ENCODE data around the gene CDKAL1.
"Not testable (repeated sequence)": the region's sequence is repeated elsewhere in the genome, so short reads cannot be mapped to it uniquely, and the experiment has no call there.

CDKAL1 gene

GRCh38 chr6:20706238-20706938 is 172.1 kb downstream of the CDKAL1 start:
- no peak for DNase-seq (ENCODE audit: low read depth in 2 of 2, low spot score in 1 of 2)

- no peak for DNase-seq (ENCODE audit: low read depth in 2 of 2, low spot score in 1 of 2)
Observed at GRCh38 chr6:20706939-20707485, 172.8 kb downstream of the CDKAL1 start.

- no peak for DNase-seq (ENCODE audit: low read depth in 2 of 2, low spot score in 1 of 2)
Observed at GRCh38 chr6:20707870-20708269, 173.6 kb downstream of the CDKAL1 start.

DNA sequence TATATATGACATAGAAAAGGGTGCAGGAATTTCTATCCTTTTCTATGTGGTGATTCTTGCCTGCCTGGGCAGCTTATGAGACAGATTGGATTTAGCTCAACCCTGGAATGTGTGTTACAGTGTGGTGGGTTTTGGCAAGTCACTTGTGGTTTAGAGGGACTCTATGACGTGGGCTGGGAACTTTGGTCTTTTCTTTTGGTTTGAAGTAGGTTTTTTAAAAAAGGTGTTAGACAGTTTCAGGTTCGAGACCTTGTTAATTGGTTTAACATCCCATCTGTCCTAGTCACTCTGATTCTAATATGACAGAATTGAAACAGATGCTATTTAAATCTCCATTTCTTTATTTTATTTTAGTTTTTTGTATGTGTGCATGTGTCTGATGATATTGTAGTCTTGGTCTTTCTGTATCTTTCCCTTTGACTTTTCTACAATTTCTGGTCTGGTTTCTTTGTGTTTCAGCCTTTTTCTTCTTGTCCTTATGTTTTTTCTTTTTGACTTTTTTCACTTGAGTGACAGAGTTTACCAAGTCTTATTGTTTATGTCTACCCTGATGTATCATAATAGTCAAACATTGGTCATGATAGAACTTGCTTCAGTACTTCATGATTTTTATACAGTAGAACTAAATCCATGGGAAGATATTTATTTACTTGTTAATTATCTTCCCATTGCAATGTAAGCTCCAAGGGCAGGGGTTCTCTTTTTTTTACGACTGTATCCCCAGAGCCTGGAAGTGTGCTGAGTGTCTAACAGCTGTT is 174.3 kb downstream of the CDKAL1 start:
- no peak for DNase-seq (ENCODE audit: low read depth in 2 of 2, low spot score in 1 of 2)

DNA sequence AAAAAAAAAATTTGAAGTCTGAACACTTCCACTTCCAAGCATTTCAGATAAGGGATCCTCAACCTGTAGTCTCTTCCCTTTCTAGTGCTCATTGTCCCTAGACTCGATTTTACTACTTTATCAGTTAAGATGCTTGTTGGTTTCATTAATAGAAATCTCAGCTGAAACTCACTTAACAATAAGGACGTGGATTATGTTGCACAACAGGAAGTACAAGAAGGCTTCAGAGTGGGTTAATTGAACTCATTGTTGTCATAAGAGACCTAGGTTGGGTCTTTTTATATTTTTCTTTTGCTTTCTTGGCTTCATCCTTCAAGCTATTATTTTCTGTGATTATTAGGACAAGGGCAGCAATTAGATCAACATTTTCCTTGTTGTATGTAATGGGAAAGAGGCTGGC is 175.2 kb downstream of the CDKAL1 start:
- no peak for DNase-seq (ENCODE audit: low read depth in 2 of 2, low spot score in 1 of 2)

GRCh38 chr6:20710341-20710740 is 176.1 kb downstream of the CDKAL1 start:
- DNase-seq (ENCODE audit: low read depth in 2 of 2, low spot score in 1 of 2) = no peak

DNA sequence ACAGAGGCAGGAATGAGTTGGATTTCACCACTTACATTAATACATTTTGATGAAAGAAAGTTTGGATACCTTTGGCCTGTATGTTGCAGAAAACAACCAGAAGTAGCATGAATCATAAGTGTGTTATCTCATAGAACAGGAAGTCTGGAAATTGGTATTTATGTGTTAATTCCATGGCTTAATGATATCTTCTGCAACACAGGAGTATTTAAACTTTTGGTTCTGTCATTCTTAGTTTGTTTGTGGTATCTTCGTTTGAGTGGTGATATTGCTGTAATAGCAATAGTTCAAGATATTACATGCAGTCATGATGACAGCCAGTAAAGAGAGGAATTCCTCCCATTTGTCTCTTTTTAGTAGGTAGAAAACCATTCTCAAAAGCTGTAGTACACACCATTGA is 177.3 kb downstream of the CDKAL1 start:
- no peak for DNase-seq (ENCODE audit: low read depth in 2 of 2, low spot score in 1 of 2)

GRCh38 chr6:20712011-20712410 is 177.8 kb downstream of the CDKAL1 start:
- DNase-seq (ENCODE audit: low read depth in 2 of 2, low spot score in 1 of 2) = no peak

GRCh38 chr6:20715135-20715806 is 181.0 kb downstream of the CDKAL1 start:
- DNase-seq (ENCODE audit: low read depth in 2 of 2, low spot score in 1 of 2) = no peak

DNA sequence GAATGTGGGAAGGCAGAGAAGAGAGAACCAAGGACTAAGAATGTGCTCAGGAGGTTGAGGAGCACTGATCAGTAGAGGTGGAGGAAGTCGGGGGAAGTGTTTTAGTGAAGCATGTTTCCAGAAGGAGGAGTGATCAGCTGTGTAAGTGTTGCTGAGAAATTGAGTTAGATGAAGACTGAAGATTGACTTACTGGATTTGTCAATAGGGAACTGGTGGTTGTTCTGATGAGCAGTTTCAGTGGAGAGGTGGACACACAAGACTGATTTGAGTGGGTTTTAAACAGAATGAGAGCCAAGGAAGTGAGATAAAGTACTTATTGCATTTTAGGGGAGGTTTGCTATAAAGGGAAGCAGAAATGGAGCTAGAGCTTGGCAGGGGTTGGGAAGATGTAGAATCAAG is 182.6 kb downstream of the CDKAL1 start:
- no peak for DNase-seq (ENCODE audit: low read depth in 2 of 2, low spot score in 1 of 2)

- no peak for DNase-seq (ENCODE audit: low read depth in 2 of 2, low spot score in 1 of 2)
Observed at GRCh38 chr6:20717743-20718142, 183.5 kb downstream of the CDKAL1 start.

DNA sequence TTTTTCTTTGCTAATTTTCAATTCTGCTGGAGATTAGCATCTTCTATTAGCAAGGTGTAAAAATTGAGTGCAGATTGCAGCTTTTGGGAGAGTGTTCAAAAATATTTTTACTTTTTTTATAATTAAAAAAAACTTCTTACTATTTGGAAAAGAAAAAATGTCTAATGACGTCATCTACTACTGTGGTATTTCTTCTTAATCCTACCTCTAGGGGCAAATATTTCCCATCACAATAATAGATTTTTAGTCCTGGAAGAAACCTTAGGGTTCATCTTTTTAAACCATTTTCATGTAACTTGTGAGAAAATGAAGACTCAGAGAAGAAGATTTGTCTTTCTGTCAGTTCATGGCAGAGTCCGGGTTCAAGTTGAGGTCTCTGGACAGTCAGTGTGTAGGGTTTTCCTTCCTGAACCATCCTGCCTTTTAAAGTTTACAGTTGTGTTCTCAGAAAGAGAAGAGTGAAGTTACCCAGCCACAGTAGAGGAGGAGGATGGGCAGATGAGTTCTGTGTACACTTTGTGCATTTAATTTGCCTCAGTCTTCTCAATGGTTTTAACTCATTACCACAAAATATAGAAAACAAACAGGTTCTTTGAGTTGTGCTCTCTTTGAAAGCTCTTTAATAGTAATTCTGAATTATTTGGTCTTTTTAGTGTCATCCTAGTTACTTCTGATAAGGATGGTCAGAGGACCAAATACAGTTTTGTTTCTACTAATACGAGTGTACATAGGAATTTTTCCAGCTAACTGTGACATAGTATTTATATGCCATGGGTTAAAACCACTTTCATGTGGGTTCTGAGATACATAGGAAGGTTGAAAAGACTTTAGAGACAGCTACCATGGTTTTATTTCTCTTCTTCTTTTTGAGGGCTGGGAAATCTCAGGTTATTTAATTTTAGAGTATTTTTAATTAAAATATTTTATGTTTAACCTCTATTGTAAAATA is 184.7 kb downstream of the CDKAL1 start:
- no peak for DNase-seq (ENCODE audit: low read depth in 2 of 2, low spot score in 1 of 2)

DNA sequence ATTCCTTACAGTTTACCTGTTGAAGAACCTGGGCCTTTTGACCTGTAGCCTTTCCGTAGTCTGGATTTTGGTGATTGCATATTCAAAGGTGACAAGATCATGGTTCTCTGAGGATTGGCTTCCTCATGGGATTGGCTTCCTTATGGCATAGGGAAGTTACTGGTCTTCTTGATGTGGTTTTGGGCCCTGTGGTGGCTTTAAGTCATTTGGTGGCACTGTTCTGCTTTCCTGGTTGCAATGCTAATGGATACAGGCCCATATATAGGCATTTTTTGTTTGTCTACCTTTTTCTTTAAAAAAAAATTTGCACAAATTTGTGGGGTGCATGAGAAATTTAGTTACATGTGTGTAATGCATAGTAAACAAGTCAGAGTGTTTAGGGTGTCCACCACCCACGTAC is 185.7 kb downstream of the CDKAL1 start:
- no peak for DNase-seq (ENCODE audit: low read depth in 2 of 2, low spot score in 1 of 2)

DNA sequence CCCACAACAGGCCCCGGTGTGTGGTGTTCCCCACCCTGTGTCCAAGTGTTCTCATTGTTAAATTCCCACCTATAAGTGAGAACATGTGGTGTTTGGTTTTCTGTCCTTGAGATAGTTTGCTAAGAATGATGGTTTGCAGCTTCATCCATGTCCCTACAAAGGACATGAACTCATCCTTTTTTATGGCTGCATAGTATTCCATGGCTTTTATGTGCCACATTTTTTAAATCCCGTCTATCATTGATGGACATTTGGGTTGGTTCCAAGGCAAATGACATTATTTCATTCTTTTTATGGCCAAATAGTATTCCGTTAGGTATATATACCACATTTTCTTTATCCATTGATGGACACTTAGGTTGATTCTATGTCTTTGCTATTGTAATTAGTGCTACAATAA is 186.9 kb downstream of the CDKAL1 start:
- DNase-seq (ENCODE audit: low read depth in 2 of 2, low spot score in 1 of 2) = not testable (repeated sequence)

- no peak for DNase-seq (ENCODE audit: low read depth in 2 of 2, low spot score in 1 of 2)
Observed at GRCh38 chr6:20722455-20722854, 188.2 kb downstream of the CDKAL1 start.

GRCh38 chr6:20723236-20723635 is 189.0 kb downstream of the CDKAL1 start:
- DNase-seq (ENCODE audit: low read depth in 2 of 2, low spot score in 1 of 2) = no peak

DNA sequence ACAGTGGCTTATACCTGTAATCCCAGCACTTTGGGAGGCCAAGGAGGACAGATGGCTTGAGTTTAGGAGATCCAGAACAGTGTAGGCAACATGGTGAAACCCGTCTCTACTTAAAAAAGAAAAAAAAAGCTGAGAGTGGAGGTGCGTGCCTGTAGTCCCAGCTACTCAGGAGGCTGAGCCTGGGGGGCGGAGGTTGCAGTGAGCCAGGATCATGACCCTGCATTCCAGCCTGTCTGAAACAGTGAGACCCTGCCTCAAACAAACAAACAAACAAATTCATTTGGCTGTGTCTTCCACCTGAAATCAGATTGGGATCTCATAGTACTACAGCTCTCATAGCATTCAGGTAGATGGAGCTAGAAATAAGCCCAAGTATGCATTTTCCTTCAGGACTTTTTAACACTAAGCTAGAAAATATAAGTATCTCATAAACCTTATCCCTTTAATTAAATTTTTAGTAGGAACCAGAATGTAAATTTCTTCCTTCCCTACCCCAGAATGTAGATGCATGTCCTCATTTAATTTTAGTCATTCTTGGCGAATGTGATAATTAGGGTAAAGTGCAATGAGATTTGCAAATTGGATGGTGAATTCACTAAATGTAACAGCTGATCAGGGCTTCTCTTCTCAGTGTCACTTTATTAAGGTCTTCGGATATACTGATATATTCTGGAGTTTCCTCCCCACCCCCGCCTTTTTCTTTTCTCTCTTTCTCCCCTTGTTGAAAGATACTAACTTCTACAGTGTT is 190.4 kb downstream of the CDKAL1 start:
- DNase-seq (ENCODE audit: low read depth in 2 of 2, low spot score in 1 of 2) = no peak

- not testable (repeated sequence) for DNase-seq (ENCODE audit: low read depth in 2 of 2, low spot score in 1 of 2)
Observed at GRCh38 chr6:20725235-20725634, 191.0 kb downstream of the CDKAL1 start.

GRCh38 chr6:20729086-20729485 is 194.8 kb downstream of the CDKAL1 start:
- DNase-seq (ENCODE audit: low read depth in 2 of 2, low spot score in 1 of 2) = no peak

GRCh38 chr6:20732362-20732761 is 198.1 kb downstream of the CDKAL1 start:
- not testable (repeated sequence) for DNase-seq (ENCODE audit: low read depth in 2 of 2, low spot score in 1 of 2)
